ENCODE results near the gene TLE2.

Gene TLE2

DNA sequence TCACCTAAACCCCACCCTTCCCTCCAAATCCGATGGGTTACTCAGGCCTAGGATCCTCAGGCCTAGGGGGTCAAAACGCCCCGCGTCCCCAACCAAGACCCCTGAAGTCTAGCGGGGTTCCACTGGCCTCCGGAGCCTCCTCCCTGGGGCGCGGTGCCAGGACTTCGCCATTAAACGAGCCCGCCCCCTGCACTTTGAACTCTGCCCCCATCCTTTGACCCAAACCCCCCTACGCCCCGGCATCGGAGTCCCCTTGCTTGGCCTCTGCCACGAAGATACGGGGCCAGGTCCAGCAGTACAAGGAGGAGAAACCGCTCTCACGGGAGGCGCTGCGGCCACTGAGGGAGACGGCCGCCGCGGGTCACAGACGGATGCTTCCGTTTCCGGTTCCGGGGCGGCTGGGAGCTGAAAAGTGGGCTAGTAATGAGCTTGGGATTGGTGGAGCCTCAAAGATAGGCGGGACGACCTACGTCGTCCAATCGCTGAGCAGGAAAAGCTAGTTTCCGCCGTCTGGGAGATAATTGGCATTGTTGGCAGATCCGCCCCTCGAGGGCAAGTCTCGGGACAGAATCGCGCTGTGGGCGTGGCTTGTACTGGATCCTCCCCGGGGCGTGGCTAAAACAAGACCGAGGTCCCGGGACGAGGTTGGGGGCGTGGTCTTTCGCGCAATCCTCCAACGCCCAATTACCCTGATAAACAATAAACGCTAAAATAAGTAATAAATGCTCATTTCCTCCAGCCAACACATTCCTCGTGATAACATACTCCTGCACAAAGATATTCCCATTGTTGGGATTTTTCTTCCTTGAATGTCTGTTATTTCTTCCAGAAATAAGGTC is 78.6 kb downstream of the TLE2 start:
- peak; percentile 100 for DNase-seq (ENCODE audit: low read depth in 2 of 2)

DNA sequence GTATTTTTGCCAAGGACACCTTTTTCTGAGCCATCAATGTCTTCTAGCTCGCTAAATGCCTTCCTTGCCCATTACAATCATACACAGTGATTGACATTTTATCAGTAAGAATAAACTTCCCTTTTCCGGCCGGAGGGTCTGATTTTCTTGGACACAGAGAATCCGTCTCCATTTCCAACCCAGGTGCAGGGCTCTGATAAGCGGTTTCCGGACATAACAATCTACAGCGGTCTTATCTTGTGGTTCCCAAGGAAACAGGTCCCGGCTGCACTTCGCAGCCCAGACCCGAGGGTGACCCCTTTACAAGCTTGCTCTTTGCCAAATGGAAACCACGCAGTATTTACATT is 79.2 kb downstream of the TLE2 start:
- DNase-seq (ENCODE audit: low read depth in 2 of 2), result no peak
